ENCODE results near the gene DCLK2. TPM values are rescaled to one million over a fixed set of nuclear protein-coding genes. Genes with fewer than 3 reads are reported as not detected.

DCLK2 gene
- 4.5 and 6.5 TPM in 2 replicates for total RNA-seq (2014; rRNA removed; shearing (Covaris generic))

DNA sequence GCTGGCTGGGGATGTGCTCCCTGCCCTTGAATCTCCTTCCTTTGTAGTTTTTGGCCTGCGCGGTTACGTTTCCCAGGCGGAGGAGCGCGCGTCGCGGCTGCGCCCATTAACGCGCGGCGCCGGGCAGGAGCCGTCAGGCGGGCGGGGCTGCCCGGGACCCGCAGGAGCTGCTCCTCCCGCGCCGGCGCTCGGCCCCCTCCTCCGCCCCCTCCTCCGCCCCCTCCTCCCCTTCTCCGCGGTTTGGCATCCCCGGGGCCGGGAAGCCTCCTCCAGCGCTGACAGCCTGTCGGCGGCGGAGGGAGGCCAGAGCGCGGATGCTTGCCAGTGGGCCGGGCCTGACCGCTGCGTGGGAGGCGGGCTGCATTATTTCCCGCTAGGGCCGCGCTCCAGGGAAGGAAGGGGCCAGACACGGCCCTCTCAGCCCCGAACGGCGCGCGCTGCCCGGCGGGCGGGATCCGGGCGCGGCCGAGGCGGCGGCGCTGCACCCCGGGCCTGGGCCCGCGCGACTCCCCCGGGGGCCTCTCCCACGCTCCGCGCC lies at the start of gene DCLK2:
Gene DCLK2, plus strand, starts transcription at position 405 of the 538 bp plus-strand sequence. CDS start 583 bp downstream, outside the sequence.
- peak; percentile 75 for DNase-seq (ENCODE audit: low spot score)

- no peak for DNase-seq (ENCODE audit: low spot score)
These were observed 45.7 kb upstream of the DCLK2 start for GRCh38 chr4:150032541-150032940.

DNA sequence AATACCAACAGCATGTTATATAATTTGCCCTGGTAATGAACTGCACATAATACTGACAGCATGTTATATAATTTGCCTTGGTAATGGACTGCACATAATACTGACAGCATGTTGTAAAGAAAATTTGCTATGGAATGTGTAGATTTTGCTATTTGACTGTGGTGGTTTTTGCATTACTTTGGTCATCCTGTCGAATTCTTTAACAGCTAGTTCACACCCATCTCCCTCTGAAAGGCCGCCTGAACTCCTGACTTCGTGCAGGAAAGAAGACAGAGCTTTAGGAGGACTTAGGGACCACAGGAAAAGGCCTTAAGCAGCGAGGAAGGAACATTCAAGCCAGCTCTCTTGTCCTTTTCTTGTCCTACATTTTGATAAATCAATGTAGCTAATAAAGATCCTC lies 45.2 kb upstream of the DCLK2 start:
- DNase-seq (ENCODE audit: low spot score), result no peak

DNA sequence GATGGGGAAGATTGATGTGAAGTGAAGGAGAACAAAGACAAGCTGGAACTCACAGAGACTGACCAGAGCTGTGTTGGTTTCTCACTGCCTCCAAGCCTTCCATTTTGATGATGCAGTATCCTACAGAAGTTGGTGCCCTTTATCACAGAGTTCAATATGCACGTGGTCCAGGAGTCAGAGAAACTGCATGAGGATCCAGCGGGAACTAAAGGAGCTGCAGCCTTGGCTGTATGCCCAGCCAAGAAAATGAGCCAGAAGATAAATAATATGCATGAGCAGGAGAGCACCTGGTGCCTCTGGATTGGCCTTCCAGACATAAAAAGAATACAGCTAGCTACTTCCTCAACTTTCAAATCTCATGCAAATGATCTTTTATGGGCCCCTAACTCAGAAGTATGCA lies 44.3 kb upstream of the DCLK2 start:
- DNase-seq (ENCODE audit: low spot score), result peak; percentile 63

DNA sequence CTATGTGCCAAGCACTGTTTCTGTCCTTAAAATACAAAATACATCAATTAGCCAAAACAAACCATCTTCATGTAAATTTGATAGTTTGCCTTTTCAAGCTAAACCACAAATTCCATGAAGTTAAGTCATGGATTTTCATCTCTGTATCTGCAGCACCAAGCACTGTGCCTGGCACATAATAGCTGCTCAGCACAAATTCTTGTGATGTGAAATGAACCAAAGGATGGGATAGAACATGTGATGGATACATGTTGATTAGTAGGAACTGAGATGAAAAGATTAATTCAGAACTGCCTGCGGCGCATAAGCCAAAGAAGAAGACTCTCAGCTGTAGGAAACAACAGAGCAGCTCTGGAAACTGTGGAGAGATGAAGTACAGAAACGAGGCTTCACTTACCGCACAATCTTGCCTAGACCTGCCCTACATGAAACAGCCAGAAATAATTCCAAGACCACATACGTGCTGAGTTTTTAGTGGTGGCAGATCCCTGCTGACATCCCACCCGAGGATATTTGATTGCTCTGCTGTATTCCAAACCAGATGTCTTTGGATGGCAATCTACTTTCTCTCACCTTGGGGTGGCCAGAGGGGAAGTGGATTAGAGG lies 40.9 kb upstream of the DCLK2 start:
- no peak for DNase-seq (ENCODE audit: low spot score)

DNA sequence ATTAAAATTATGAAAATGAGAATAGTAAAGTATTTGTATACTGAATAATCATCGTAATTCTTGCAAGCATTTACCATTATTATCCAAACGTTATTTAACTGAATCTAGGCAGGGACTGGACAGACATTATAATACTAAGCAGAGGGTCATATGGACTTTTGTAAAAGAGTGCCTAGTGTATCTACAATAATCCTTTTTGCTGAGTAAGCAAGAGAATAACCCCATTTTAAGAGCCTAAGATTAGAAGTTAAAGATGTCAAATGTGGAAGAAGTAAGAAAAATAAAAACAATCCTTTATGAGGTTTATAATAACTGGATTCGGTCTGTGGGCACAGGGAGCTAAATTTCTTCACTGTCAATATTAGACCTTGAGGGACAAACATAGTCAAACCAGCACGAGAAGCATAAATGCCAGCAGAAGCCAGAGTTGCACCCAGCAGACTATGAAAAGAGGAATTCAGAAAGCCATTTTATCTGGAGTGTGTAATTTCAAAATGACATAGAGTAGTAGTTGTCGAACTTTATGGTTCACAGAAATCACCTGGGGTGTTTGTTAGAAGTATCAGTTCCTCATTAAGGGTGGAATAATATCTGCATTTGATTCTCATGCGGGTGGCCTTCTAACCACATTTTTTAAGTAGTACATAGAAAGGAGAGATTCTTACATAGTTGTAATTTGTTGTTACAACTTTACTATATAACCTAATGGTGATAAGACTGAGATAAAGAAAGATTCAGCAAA lies 39.7 kb upstream of the DCLK2 start:
- DNase-seq (ENCODE audit: low spot score), result no peak

- no peak for DNase-seq (ENCODE audit: low spot score)
These were observed 38.7 kb upstream of the DCLK2 start for GRCh38 chr4:150039274-150040127.

GRCh38 chr4:150044517-150044916 lies 33.7 kb upstream of the DCLK2 start:
- no peak for DNase-seq (ENCODE audit: low spot score)

GRCh38 chr4:150045410-150045809 lies 32.8 kb upstream of the DCLK2 start:
- no peak for DNase-seq (ENCODE audit: low spot score)

DNA sequence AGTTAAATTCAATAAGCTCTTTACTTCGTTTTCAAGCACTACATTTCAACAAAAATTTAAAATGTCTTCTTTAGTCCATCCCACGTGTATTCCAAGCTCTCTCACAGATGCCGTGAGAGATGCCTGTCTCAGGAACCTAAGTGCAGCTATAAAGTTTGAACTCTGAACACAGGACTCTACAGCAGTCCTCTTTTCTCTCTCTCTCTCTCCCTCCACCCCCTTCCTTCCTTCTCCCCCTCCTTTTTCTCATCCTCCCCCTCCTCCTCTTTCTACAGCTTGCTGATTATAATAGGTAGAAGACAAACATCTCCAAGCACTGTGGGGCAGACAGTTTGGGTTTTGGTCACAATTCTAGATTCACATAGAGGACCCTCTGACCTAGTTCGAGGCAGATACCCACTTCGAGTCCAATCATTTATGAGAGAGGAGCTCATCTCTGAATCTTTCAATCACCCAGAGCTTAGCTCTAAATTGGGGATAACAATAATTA lies 31.5 kb upstream of the DCLK2 start:
- no peak for DNase-seq (ENCODE audit: low spot score)

DNA sequence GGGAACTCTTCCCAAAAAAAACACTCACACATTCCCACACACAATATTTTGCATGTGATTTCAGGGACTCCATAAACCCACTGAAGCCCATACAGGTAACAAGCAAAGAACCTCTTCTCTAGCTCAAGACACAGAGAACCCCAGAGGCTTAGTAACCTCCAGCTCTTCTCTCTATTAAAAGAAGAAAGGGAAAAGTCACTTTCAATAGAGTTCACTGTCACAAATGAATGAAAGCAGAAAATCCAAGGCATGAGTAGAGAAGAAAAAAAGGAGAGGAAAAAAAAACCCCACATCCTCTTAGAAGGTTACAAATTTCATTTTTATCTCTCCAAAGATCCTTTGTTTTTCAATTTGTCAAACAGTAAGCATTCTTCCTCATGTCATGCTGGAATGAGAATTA lies 30.7 kb upstream of the DCLK2 start:
- DNase-seq (ENCODE audit: low spot score), result no peak

GRCh38 chr4:150049682-150050081 lies 28.6 kb upstream of the DCLK2 start:
- DNase-seq (ENCODE audit: low spot score), result no peak

DNA sequence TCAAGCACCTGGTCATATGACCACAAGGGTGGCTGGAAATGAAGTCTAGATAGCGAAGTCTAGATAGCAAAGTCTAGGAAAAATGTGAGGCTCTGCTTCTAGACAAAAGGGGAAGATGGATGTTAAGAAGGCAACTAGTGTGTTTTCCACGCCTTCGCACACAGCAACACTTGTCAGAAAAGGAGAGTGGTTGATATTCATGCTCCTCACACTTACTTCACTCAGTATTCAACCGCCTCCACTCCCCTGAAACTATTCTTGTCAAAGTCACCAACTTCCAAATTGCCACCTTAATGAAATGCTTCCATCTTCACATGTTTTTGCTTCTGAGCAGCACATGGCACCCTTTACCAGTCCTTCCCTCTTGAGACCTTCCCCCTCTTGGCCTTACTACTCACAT lies 27.7 kb upstream of the DCLK2 start:
- no peak for DNase-seq (ENCODE audit: low spot score)

- no peak for DNase-seq (ENCODE audit: low spot score)
These were observed 27.1 kb upstream of the DCLK2 start for GRCh38 chr4:150051111-150051510.

DNA sequence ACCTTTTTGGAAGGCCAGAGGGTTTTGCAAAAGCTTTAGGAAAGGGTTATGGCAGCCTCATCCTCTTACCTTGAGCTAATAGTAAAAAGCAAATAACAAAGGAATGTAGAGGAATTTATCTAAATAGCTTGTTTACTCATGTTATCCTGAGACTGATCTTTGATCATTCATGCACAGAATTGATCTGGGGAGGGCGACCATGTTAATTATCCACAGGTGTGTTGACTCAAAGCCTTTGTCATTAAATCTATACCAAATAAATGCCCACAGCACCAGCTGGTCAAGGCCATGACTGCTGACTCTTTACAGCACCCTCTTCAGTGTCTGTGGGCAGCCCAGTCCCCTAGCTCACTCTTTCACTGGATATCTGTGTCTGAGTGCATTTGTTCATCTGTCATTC lies 22.8 kb upstream of the DCLK2 start:
- DNase-seq (ENCODE audit: low spot score), result no peak

GRCh38 chr4:150056569-150056968 lies 21.7 kb upstream of the DCLK2 start:
- peak; percentile 58 for DNase-seq (ENCODE audit: low spot score)

DNA sequence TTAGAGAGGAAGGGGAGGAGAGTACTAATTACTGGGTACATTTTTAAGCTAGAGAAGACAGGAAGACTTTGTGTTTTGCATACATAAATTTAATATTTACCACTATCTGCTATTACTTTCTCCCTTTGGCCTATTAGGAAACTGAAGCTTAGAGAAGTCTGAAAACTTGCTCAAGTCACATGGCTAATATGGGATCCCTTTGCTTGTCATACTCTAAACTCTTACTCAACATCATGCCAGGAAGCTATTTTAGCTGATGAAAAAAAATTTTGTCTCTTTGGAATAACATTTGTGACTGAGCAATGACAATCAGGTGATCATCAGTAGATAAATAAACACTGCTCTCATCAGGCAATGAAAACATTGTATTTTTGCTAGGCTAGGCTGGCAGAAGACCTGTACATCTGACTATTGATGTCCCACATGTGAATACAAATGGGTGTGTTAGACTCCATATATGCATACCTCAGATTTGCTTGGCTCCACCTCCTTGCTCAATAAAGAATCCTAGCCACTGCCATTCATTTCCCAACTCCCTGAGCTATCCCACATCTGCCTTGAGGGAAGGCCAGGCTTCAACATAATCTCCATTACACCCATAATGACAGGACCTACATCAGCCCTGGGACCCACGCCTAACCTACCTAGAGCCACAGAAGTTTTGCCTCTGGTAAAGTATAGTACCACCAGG lies 17.0 kb upstream of the DCLK2 start:
- no peak for DNase-seq (ENCODE audit: low spot score)

- DNase-seq (ENCODE audit: low spot score), result no peak
These were observed 15.1 kb upstream of the DCLK2 start for GRCh38 chr4:150063128-150063527.

DNA sequence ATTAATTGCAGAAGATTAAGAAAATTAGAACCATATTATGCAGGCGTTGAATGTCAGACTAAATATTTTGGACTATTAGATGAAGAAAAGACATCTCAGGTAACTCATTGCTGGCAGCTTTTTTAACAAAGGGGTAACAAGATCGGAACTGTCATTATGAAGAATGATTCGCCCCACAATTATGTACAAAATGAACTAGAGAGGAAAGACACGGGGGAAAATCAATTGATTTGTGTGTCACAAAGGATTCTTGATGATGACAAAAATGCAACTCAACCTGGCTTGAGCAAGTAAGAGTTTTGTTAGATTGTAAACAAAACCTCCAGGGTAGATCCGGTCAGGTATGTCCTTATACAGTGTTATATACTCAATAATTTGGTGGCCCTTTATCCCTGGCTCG lies 12.5 kb upstream of the DCLK2 start:
- DNase-seq (ENCODE audit: low spot score), result no peak

DNA sequence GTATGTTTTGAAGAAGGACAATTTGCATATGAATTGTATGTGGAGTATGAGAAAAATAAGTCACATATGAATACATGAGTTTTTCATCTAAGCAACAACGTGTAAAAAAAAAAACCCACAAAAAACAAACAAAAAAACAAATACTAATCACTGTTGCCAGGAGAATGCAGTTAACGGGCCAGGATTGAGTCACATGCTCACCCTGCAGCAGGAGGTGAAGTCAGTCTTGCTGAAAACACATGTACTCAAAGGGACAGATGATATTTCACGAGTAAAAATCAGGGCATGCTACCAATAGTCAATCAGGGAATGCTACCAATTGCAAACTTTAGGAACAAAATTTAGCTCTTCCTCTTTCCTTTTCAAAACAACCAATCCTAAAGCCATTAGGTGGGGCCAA lies 10.4 kb upstream of the DCLK2 start:
- no peak for DNase-seq (ENCODE audit: low spot score)

DNA sequence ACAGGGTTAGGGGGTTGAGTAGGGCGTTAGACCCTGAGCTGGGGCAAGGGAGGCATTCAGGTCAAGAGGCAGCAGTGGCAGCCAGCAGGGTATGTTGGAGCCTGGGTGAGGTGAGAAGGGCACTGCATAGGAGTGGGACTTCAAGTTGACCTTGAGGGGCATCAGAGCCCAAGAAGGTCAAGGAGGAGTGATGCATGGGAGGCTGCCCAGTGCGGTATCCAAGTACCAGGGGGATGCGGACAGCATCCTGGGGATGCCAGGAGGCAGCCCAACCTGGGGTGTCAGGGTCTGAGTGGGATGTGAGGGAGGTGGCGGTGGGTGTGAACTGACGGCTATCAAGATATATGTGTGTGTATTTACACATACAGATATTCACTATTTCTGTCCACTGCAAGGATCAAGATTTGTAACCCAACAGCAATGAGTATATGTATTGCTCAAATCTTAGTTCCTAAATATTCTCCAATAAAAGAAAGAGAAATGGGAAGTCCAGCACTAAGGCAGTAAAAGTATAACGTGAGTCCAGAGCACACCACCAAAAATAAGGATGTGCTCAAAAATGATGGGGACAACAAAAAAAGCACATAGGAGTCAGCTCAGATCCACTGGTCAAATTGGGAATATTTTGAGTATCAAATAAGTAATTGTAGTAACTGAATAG lies 9.8 kb upstream of the DCLK2 start:
- DNase-seq (ENCODE audit: low spot score), result no peak

Measured in H4 (cell line).